ENCODE measurements around the gene LRRC25.

DNA sequence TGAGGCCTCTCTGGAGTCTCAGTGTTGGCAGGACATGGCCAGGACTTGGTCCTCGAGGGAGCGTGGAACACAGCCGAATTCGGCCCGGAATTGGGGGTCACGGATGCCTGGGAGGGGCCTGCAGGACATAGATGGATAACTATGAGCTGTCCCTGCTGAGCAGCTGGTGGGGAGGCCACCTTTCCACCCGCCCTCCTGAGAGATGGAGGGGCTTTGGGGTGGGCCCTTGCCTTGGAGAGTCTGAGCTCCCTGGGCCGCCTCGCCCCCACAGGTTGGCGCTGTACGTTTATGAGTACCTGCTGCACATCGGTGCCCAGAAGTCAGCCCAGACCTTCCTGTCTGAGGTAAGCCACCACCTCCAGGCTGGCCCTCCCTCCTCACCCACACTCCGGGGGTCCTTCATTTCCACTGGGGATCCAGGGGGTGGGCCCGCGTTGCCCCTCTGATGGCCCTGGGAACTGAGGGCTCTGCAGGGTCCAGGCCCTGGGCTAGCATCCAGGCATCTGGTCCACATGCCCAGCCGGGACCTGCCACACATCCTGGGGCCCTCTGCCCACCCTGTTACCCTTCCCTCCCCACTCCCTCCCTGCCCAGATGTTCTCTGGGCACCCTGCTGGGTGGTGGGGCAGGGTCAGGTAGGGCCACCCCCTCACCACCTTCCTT is 29.8 kb upstream of the LRRC25 start:
- TF ChIP-seq, protein P1, sequence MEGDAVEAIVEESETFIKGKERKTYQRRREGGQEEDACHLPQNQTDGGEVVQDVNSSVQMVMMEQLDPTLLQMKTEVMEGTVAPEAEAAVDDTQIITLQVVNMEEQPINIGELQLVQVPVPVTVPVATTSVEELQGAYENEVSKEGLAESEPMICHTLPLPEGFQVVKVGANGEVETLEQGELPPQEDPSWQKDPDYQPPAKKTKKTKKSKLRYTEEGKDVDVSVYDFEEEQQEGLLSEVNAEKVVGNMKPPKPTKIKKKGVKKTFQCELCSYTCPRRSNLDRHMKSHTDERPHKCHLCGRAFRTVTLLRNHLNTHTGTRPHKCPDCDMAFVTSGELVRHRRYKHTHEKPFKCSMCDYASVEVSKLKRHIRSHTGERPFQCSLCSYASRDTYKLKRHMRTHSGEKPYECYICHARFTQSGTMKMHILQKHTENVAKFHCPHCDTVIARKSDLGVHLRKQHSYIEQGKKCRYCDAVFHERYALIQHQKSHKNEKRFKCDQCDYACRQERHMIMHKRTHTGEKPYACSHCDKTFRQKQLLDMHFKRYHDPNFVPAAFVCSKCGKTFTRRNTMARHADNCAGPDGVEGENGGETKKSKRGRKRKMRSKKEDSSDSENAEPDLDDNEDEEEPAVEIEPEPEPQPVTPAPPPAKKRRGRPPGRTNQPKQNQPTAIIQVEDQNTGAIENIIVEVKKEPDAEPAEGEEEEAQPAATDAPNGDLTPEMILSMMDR (IDR thresholded peaks at IDR 0.05; ENCODE audit: extremely low read depth in 1 of 2, insufficient read depth in 1 of 2, low read depth in 1 of 2, low read length in 2 of 2): no peak
- TF ChIP-seq GATA2 (IDR thresholded peaks at IDR 0.05; ENCODE audit: insufficient read depth, insufficient read length, low read depth, low read length) (no peak), MYC (IDR thresholded peaks at IDR 0.05; ENCODE audit: low read depth, low read length) (no peak), JUN (IDR thresholded peaks at IDR 0.05; ENCODE audit: borderline replicate concordance, insufficient read depth, insufficient read length, low read depth) (no peak)

Measured in endothelial cell of umbilical vein (primary cell).